Measurements from ENCODE around the gene CCSER2. TPM values are rescaled to one million over a fixed set of nuclear protein-coding genes. Genes with fewer than 3 reads are reported as not detected.
"Not testable (repeated sequence)": the region's sequence is repeated elsewhere in the genome, so short reads cannot be mapped to it uniquely, and the experiment has no call there.

Gene CCSER2
- total and polyA plus RNA-seq, 2 donors (not counting 1 experiment from before 2014, with no cell fraction given) = 6.0 to 45.9 TPM

- ATAC-seq (ENCODE audit: low read depth) (no peak), DNase-seq (no peak)
- Mint-ChIP-seq H3K4me1 (peaks cover 2% of the 10 kb centered on the region), H3K9me3 (ENCODE audit: insufficient read depth) (peaks cover 44% of the 10 kb centered on the region), H3K4me3 (no peak overlapping the region), H3K27me3 (no peaks in the 10 kb centered on the region), H3K27ac (no peak overlapping the region)
- peaks cover 0 to 12% of the 10 kb centered on the region in 2 experiments for H3K36me3 ChIP-seq (replicated peaks in 1 of 2; ENCODE audit: control extremely low read depth in 1 of 2, control insufficient read depth in 1 of 2, extremely low read depth in 1 of 2, insufficient read depth in 2 of 2, low read length in 1 of 2)
- ChIA-PET CTCF (interaction anchor here (0.7 kb wide), 1 partner anchor 14 kb away, joined by 3 read pairs; no protein-coding TSS in a partner anchor), POLR2A (no interaction called here)
- H3K4me3 ChIP-seq (ENCODE audit: control extremely low read depth in 1 of 5, extremely low read depth in 1 of 5, insufficient read depth in 1 of 5, low read depth in 2 of 5, low read length in 4 of 5) = no peak overlapping the region
- intact Hi-C loops (cut with micrococcal nuclease) = no loop called here
- no peaks in the 10 kb centered on the region for H3K27me3 ChIP-seq (replicated peaks in 1 of 4; ENCODE audit: control extremely low read depth in 1 of 4, control insufficient read depth in 3 of 4, insufficient read depth in 4 of 4, low read length in 3 of 4)
- peaks cover 42% of the 10 kb centered on the region for H3K79me2 ChIP-seq (ENCODE audit: control insufficient read depth, insufficient read depth, low read length)
- H3K4me2 ChIP-seq (replicated peaks; ENCODE audit: low read depth, low read length, poor library complexity, severe bottlenecking) = no peak overlapping the region
- WGBS (ENCODE audit: insufficient coverage) = 92% methylated on average over 2 of the region's 2 CpGs
- H2AFZ ChIP-seq (ENCODE audit: insufficient read depth, low read depth, low read length, poor library complexity, severe bottlenecking) = no peak overlapping the region
- H4K20me1 ChIP-seq (ENCODE audit: control insufficient read depth, insufficient read depth, low read length, poor library complexity, severe bottlenecking) = peaks cover 15% of the 10 kb centered on the region
- TF ChIP-seq EZH2 (IDR thresholded peaks at IDR 0.05; ENCODE audit: borderline replicate concordance, insufficient read depth, low read depth, low read length, poor library complexity, severe bottlenecking) (no peak), CTCF (IDR thresholded peaks at IDR 0.05) (no peak)
- no peaks in the 10 kb centered on the region for H3K4me1 ChIP-seq (ENCODE audit: control insufficient read depth in 2 of 2, insufficient read depth in 2 of 2, low read length in 2 of 2)
- H3K9me3 ChIP-seq (ENCODE audit: control extremely low read depth in 1 of 3, control insufficient read depth in 2 of 3, insufficient read depth in 1 of 3, low read length in 2 of 3) = peaks cover 5 to 23% (median 19%) of the 10 kb centered on the region in 3 donors
- H3K27ac ChIP-seq (ENCODE audit: low read length in 2 of 2) = no peak overlapping the region
- no peak overlapping the region for H3K9ac ChIP-seq (ENCODE audit: low read length)
Observed at GRCh38 chr10:84412482-84412881, 84.1 kb downstream of the CCSER2 start.

- CTCF ChIA-PET, H3K27ac Mint-ChIP-seq: not testable (repeated sequence)
Observed at GRCh38 chr10:84414110-84414509, 85.7 kb downstream of the CCSER2 start.

More at GRCh38 chr10:84414110-84414509, 85.7 kb downstream of the CCSER2 start:
- H3K27me3 Mint-ChIP-seq; H3K4me1 ChIP-seq (ENCODE audit: control insufficient read depth in 2 of 2, insufficient read depth in 2 of 2, low read length in 2 of 2); DNase-seq; H3K4me3 Mint-ChIP-seq; H2AFZ ChIP-seq (ENCODE audit: insufficient read depth, low read depth, low read length, poor library complexity, severe bottlenecking); H3K27ac ChIP-seq (ENCODE audit: low read length in 2 of 2); ATAC-seq (ENCODE audit: low read depth); POLR2A ChIA-PET; H3K27me3 ChIP-seq (replicated peaks in 1 of 4; ENCODE audit: control extremely low read depth in 1 of 4, control insufficient read depth in 3 of 4, insufficient read depth in 4 of 4, low read length in 3 of 4); H3K9ac ChIP-seq (ENCODE audit: low read length); H3K4me2 ChIP-seq (replicated peaks; ENCODE audit: low read depth, low read length, poor library complexity, severe bottlenecking); H3K4me3 ChIP-seq (ENCODE audit: control extremely low read depth in 1 of 5, extremely low read depth in 1 of 5, insufficient read depth in 1 of 5, low read depth in 2 of 5, low read length in 4 of 5); H3K4me1 Mint-ChIP-seq; intact Hi-C loops (cut with micrococcal nuclease): not testable (repeated sequence)
- H3K9me3 Mint-ChIP-seq (ENCODE audit: insufficient read depth) = peaks cover 44% of the 10 kb centered on the region
- peaks cover 0 to 12% of the 10 kb centered on the region in 2 experiments for H3K36me3 ChIP-seq (replicated peaks in 1 of 2; ENCODE audit: control extremely low read depth in 1 of 2, control insufficient read depth in 1 of 2, extremely low read depth in 1 of 2, insufficient read depth in 2 of 2, low read length in 1 of 2)
- 100% methylated on average over 1 of the region's 2 CpGs for WGBS (ENCODE audit: insufficient coverage)
- H4K20me1 ChIP-seq (ENCODE audit: control insufficient read depth, insufficient read depth, low read length, poor library complexity, severe bottlenecking) = peaks cover 15% of the 10 kb centered on the region
- peaks cover 5 to 23% (median 19%) of the 10 kb centered on the region in 3 donors for H3K9me3 ChIP-seq (ENCODE audit: control extremely low read depth in 1 of 3, control insufficient read depth in 2 of 3, insufficient read depth in 1 of 3, low read length in 2 of 3)
- peaks cover 39% of the 10 kb centered on the region for H3K79me2 ChIP-seq (ENCODE audit: control insufficient read depth, insufficient read depth, low read length)
